Prostate gland (tissue), 2 donors: ENCODE data around the gene PLA2G12A.

Source experiments
- POLR2AphosphoS5 ChIP-seq: sonication (generic); formaldehyde crosslinking; IDR thresholded peaks from one replicate; pipeline ENCODE4 v1.6.1; 2017; ENCODE audit warnings: antibody characterized with exemption
- TF ChIP-seq, protein P1 (sequence below), 4 experiments: fragments of 200-600 bp in 2 of 4; fragments of 450-650 bp in 2 of 4; sonication (generic) in 2 of 4; IDR thresholded peaks; 1 replicate in 3 of 4; 2 replicates in 1 of 4; pipeline ENCODE4 v1.5.1; 2016 to 2019; ENCODE audit warnings: antibody characterized with exemption in 4 of 4, mild to moderate bottlenecking in 2 of 4, moderate library complexity in 2 of 4

DNA sequence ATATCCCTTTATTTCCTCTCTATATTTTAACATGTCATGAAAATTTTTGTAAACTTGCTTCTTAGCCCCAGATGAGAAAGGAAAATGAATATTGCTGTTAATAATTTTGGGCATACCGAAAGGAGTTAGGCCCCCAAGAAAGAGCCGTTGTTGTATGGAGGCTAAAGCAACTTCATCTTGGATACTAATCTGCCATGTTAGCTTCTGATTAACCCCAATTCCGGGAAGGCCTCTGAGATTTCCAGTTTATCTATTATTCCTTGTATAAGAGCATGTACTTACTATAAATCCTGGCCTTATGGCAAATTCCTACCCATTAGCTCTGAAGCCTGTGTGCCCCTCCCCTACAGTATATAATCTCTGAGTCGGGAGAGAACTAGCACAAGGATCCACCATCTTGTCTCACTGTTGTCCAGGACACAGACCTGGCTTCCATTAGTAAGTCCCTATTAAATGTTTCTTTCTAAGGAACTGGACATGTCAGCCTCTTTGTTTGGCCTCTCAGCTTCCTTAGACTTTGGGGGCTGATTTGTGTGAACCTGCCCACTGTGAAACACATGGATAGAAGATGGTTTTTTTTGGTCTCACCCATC is 20.9 kb upstream of the PLA2G12A start:
- TF ChIP-seq, protein P1, sequence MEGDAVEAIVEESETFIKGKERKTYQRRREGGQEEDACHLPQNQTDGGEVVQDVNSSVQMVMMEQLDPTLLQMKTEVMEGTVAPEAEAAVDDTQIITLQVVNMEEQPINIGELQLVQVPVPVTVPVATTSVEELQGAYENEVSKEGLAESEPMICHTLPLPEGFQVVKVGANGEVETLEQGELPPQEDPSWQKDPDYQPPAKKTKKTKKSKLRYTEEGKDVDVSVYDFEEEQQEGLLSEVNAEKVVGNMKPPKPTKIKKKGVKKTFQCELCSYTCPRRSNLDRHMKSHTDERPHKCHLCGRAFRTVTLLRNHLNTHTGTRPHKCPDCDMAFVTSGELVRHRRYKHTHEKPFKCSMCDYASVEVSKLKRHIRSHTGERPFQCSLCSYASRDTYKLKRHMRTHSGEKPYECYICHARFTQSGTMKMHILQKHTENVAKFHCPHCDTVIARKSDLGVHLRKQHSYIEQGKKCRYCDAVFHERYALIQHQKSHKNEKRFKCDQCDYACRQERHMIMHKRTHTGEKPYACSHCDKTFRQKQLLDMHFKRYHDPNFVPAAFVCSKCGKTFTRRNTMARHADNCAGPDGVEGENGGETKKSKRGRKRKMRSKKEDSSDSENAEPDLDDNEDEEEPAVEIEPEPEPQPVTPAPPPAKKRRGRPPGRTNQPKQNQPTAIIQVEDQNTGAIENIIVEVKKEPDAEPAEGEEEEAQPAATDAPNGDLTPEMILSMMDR (IDR thresholded peaks at IDR 0.05), result no peak
- no peak for TF ChIP-seq POLR2AphosphoS5
